GM06990 (cell line): ENCODE results near the gene FBLN2.

Experiments used
- DNase-seq: peaks from one replicate; pipeline ENCODE4 v3.0.0-alpha.2; 2011; ENCODE audit not compliant: insufficient read length; ENCODE audit errors: extremely low read depth
- H3K27me3 ChIP-seq: replicated peaks from 2 replicates; pipeline ENCODE4 v1.6.0; 2011; ENCODE audit warnings: low read length; ENCODE audit not compliant: control insufficient read depth, insufficient read depth
- H3K36me3 ChIP-seq: 2 replicates; pipeline ENCODE4 v1.5.1; 2011; ENCODE audit warnings: low read length; ENCODE audit not compliant: control insufficient read depth, insufficient read depth
- H3K4me3 ChIP-seq: replicated peaks from 2 replicates; pipeline ENCODE4 v1.5.1; 2011; ENCODE audit warnings: low read depth, mild to moderate bottlenecking, control low read depth, low read length
- TF ChIP-seq, protein P1 (sequence below): IDR thresholded peaks from 2 replicates; pipeline ENCODE4 v1.5.1; 2011; ENCODE audit warnings: low read length, control low read depth, mild to moderate bottlenecking, inconsistent platforms; ENCODE audit not compliant: insufficient read depth, poor library complexity, severe bottlenecking

FBLN2 gene

GRCh38 chr3:13599887-13600450, 51.0 kb downstream of the FBLN2 start:
- Histone ChIP-seq H3K4me3 (no peak overlapping the region), H3K36me3 (no peaks in the 10 kb centered on the region), H3K27me3 (peaks cover 4% of the 10 kb centered on the region)
- TF ChIP-seq, protein P1, sequence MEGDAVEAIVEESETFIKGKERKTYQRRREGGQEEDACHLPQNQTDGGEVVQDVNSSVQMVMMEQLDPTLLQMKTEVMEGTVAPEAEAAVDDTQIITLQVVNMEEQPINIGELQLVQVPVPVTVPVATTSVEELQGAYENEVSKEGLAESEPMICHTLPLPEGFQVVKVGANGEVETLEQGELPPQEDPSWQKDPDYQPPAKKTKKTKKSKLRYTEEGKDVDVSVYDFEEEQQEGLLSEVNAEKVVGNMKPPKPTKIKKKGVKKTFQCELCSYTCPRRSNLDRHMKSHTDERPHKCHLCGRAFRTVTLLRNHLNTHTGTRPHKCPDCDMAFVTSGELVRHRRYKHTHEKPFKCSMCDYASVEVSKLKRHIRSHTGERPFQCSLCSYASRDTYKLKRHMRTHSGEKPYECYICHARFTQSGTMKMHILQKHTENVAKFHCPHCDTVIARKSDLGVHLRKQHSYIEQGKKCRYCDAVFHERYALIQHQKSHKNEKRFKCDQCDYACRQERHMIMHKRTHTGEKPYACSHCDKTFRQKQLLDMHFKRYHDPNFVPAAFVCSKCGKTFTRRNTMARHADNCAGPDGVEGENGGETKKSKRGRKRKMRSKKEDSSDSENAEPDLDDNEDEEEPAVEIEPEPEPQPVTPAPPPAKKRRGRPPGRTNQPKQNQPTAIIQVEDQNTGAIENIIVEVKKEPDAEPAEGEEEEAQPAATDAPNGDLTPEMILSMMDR, result no peak
- no peak for DNase-seq

GRCh38 chr3:13600950-13601691, 52.2 kb downstream of the FBLN2 start:
- H3K36me3 ChIP-seq, result no peaks in the 10 kb centered on the region
- no peak for DNase-seq
- H3K4me3 ChIP-seq, result no peak overlapping the region
- peaks cover 4% of the 10 kb centered on the region for H3K27me3 ChIP-seq
- TF ChIP-seq, protein P1, result no peak

DNA sequence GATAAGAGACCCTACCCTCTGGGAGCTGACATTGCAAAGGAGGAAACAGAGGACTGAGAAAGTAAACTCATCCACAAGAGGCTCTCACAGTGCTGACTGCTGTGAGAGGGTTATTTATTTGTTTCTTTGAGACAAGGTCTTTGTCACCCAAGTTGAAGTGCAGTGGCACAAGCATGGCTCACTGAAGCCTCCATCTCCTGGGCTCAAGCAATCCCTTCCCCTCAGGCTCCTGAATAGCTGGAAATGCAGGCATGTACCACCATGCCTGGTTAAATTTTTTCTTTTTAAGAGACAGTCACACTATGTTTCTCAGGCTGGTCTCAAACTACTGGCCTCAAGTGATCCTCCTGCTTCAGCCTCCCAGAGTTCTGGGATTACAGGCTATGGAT, 52.8 kb downstream of the FBLN2 start:
- H3K27me3 ChIP-seq, result peaks cover 4% of the 10 kb centered on the region
- TF ChIP-seq, protein P1, result no peak

DNA sequence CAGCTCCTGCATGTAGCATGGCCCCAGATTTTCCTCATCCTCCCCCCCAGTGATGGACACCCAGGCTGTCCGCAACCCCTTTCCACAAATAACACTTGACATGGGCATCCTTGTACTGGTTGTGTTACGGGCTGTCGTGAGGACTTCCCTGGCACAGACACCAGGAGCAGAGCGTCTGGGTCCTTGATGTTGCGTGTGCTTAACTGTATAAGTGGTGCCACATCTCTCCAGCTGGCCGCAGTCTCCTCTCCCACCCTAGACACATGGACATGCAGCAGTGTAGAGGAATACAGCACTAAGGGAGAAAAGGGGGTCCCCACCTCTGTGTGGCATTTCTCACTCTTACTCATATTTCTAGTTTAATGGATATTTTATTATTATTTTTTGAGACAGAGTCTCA, 56.6 kb downstream of the FBLN2 start:
- no peak overlapping the region for H3K4me3 ChIP-seq
- H3K27me3 ChIP-seq, result peaks cover 2% of the 10 kb centered on the region
- DNase-seq, result no peak
- TF ChIP-seq, protein P1, result no peak
- no peaks in the 10 kb centered on the region for H3K36me3 ChIP-seq

More for the DNA sequence above, 52.8 kb downstream of the FBLN2 start:
- no peak for DNase-seq
- H3K4me3 ChIP-seq, result no peak overlapping the region
- H3K36me3 ChIP-seq, result no peaks in the 10 kb centered on the region

GRCh38 chr3:13607821-13608597, 59.1 kb downstream of the FBLN2 start:
- peaks cover 2% of the 10 kb centered on the region; the same call in 1 of the 2 replicates for H3K27me3 ChIP-seq
- H3K4me3 ChIP-seq, result no peak overlapping the region
- TF ChIP-seq, protein P1, result no peak
- H3K36me3 ChIP-seq, result no peaks in the 10 kb centered on the region
- DNase-seq, result no peak
